Natural killer cell treated with Interleukin-12 subunit alpha and Interleukin-12 subunit beta and Interleukin-15 and Interleukin-18, amount 100 ng/mL, for 72 hours (primary cell): ENCODE measurements around the gene QRFP. TPM values are rescaled to one million over a fixed set of nuclear protein-coding genes. Genes with fewer than 3 reads are reported as not detected.

Experiments used
- ATAC-seq, 2 donors: fragments of 150-1000 bp; cut with Tn5 transposase in 1 of 2; sonication (Bioruptor Pico), chemical (Tn5 transposase) in 1 of 2; 2 replicates each; pipeline ENCODE4 v1.10.0; 2021
- DNase-seq: peaks from one replicate; pipeline ENCODE4 v3.0.0; 2022; ENCODE audit warnings: low spot score
- H3K27ac Mint-ChIP-seq, 2 donors: 1 replicate in 1 of 2; 2 replicates in 1 of 2; pipeline ENCODE4 v1.8.0; 2022; ENCODE audit warnings: mixed read lengths in 2 of 2, mild to moderate bottlenecking in 1 of 2, moderate library complexity in 1 of 2
- H3K27me3 Mint-ChIP-seq, 2 donors: 1 replicate in 1 of 2; 2 replicates in 1 of 2; pipeline ENCODE4 v1.8.0; 2022; ENCODE audit warnings: mixed read lengths in 2 of 2
- H3K36me3 Mint-ChIP-seq: one replicate; pipeline ENCODE4 v1.8.0; 2022; ENCODE audit warnings: mixed read lengths
- H3K4me1 Mint-ChIP-seq, 2 donors: 1 replicate in 1 of 2; 2 replicates in 1 of 2; pipeline ENCODE4 v1.8.0; 2022; ENCODE audit warnings: low read depth in 2 of 2, mixed read lengths in 2 of 2, mild to moderate bottlenecking in 1 of 2
- H3K4me3 Mint-ChIP-seq: one replicate; pipeline ENCODE4 v1.8.0; 2022; ENCODE audit warnings: mixed read lengths
- H3K9me3 Mint-ChIP-seq: 2 replicates; pipeline ENCODE4 v1.8.0; 2022; ENCODE audit warnings: mixed read lengths
- total RNA-seq, 2 donors: library from RNA; stranded (reverse); gene quantifications; one replicate each; pipeline ENCODE4 v1.2.3, GENCODE V29; 2022

Gene QRFP
- total RNA-seq, 2 donors from 2014 or later: not detected

DNA sequence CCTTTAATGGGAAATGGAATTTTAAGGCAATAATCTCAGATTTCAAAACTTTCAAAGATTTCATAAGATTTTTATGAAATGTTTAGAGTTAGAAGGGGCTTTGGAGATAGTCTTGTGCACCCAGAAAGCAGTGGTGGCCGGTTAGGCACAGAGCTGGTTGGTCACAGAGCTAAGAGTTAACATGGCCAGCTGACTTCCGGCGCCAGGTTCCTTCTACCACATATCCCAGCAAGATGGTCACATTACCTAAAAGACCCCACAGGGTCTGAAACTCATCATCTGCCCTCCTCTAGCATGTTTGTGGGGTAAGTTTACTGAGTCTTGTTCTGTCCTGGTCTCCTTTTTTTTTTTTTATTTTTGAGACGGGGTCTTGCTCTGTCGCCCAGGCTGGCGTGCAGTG is 19.3 kb downstream of the QRFP start:
- ATAC-seq (no peak), DNase-seq (no peak)
- Mint-ChIP-seq H3K9me3 (no peaks in the 10 kb centered on the region), H3K36me3 (peaks cover 11% of the 10 kb centered on the region), H3K27me3 (no peaks in the 10 kb centered on the region), H3K27ac (no peak overlapping the region), H3K4me3 (no peak overlapping the region), H3K4me1 (no peaks in the 10 kb centered on the region)

DNA sequence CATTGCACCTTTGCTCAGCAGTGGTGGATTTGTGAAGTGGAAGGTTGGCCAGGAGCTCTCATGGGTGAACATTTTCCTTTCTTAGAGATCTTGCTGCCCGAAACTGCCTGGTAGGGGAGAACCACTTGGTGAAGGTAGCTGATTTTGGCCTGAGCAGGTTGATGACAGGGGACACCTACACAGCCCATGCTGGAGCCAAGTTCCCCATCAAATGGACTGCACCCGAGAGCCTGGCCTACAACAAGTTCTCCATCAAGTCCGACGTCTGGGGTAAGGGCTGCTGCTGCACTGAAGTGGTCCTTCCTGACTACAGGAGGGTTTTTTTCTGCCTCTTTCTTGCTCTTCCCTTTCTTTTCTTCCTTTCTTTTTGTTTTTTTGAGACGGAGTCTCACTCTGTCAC is 21.8 kb downstream of the QRFP start:
- ATAC-seq (no peak), DNase-seq (no peak)
- Mint-ChIP-seq H3K4me1 (peaks cover 0 to 3% of the 10 kb centered on the region in 2 donors), H3K27ac (no peak overlapping the region), H3K27me3 (no peaks in the 10 kb centered on the region), H3K36me3 (peaks cover 11% of the 10 kb centered on the region), H3K9me3 (no peaks in the 10 kb centered on the region), H3K4me3 (no peak overlapping the region)

- Mint-ChIP-seq H3K4me1 (peaks cover 0 to 3% of the 10 kb centered on the region in 2 donors), H3K27me3 (no peaks in the 10 kb centered on the region), H3K27ac (no peak overlapping the region), H3K36me3 (peaks cover 6% of the 10 kb centered on the region), H3K9me3 (no peaks in the 10 kb centered on the region), H3K4me3 (no peak overlapping the region)
- ATAC-seq: no peak
- no peak for DNase-seq
Measured at GRCh38 chr9:130873966-130874365, 22.6 kb downstream of the QRFP start.

- H3K36me3 Mint-ChIP-seq: peaks cover 6% of the 10 kb centered on the region
- ATAC-seq (no peak), DNase-seq (no peak)
- peaks cover 0 to 3% of the 10 kb centered on the region in 2 donors for H3K4me1 Mint-ChIP-seq
- H3K27me3 Mint-ChIP-seq: no peaks in the 10 kb centered on the region
- no peak overlapping the region for H3K4me3 Mint-ChIP-seq
- no peaks in the 10 kb centered on the region for H3K9me3 Mint-ChIP-seq
- H3K27ac Mint-ChIP-seq: no peak overlapping the region
Measured at GRCh38 chr9:130872912-130873503, 23.6 kb downstream of the QRFP start.

- Mint-ChIP-seq H3K27me3 (no peaks in the 10 kb centered on the region), H3K27ac (no peak overlapping the region)
Measured at GRCh38 chr9:130872508-130872907, 24.1 kb downstream of the QRFP start.

DNA sequence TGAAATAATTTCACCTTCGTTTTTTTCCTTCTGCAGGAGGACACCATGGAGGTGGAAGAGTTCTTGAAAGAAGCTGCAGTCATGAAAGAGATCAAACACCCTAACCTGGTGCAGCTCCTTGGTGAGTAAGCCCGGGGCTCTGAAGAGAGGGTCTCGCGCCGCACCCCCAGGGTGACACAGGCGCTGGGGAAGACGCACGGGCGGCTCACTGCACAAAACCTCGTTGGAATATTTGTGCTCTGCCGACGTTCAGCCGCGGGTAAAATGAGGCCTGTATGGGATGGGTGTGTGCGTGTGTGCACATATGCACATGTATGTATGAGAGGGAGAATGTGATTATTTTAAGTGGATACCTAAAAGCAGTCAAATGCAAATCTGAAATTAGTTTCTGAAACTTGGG is 24.5 kb downstream of the QRFP start:
- Mint-ChIP-seq H3K27ac (no peak overlapping the region), H3K4me1 (peaks cover 0 to 3% of the 10 kb centered on the region in 2 donors), H3K36me3 (peaks cover 6% of the 10 kb centered on the region), H3K4me3 (no peak overlapping the region), H3K9me3 (no peaks in the 10 kb centered on the region), H3K27me3 (no peaks in the 10 kb centered on the region)
- ATAC-seq: no peak
- DNase-seq: no peak

More at GRCh38 chr9:130872508-130872907, 24.1 kb downstream of the QRFP start:
- DNase-seq (no peak), ATAC-seq (no peak)
- Mint-ChIP-seq H3K4me3 (no peak overlapping the region), H3K36me3 (peaks cover 6% of the 10 kb centered on the region), H3K4me1 (peaks cover 0 to 3% of the 10 kb centered on the region in 2 donors), H3K9me3 (no peaks in the 10 kb centered on the region)

DNA sequence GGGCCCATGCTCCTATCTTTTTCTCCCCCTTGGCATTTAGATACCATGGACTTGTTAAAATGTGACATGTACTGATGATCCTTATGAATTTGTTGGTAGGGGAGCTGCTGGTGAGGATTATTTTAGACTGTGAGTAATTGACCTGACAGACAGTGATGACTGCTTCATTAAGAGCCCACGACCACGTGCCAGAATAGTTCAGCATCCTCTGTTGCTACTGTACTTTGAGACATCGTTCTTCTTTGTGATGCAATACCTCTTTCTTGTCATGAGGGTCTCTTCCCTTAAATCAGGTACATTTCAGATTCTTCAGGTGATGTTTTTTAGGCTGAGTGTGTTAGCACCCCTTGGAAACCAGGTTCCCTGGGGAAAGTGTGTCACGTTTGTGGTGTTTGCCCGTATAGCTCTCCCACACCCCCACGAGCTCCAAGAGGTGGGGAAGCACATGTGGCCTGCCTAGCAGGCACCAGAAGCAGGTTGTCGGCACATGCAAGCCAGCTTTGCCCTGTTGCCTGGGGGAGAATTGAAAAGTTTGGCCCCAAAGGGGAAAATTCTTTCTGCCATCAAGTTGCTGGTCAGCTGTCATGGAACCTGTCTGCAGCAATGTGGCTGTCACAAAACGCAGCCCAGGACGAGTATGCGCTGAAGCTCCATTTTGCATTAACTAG is 25.1 kb downstream of the QRFP start:
- DNase-seq: no peak
- peaks cover 6% of the 10 kb centered on the region for H3K36me3 Mint-ChIP-seq
- ATAC-seq: peak in 1 of 2 donors; percentile 52
- H3K4me3 Mint-ChIP-seq: no peak overlapping the region
- H3K9me3 Mint-ChIP-seq: no peaks in the 10 kb centered on the region
- no peaks in the 10 kb centered on the region for H3K27me3 Mint-ChIP-seq
- H3K4me1 Mint-ChIP-seq: peaks cover 0 to 4% of the 10 kb centered on the region in 2 donors
- H3K27ac Mint-ChIP-seq: no peak overlapping the region

DNA sequence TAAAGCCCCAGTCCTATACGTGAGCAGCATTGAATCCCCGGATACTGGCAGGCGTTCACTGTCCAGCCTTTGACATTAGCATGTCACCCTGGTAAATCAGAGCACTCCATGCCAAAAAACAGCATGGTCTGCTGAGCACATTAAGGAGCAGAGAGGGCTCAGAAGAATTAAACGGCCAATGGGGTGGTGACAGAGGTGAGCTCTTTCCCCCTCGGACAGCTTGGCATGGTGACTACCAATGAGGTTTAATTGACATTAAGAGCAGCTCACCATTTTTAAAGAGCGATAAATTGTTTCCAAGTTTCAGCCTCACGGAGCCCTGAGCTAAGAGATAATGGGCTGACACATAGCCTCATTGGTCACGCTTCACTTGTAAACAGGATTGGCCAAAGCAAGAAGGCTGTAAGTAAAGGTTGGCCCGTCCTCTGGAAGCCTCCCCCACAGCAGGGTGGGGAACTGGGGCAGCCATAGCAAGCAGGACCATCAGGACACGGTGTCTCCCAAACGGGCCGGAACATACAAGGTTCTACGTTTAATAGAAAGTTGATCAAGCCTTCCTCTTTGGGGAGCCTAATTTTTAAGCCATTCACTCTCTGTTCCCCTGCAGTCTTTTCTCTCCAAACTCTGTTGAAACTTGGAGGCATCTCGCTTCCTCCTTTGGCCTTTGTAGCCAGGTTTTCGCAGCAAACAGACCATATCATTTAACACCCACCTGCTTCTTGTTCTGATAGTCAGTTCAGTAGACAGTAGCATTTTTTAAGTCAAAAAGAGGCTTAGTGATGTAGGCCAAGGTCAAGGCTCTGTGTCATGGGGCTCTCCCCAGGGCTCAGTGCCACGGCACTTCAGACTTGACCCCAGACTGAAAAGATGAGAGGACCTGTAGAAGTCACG is 25.9 kb downstream of the QRFP start:
- no peak overlapping the region for H3K4me3 Mint-ChIP-seq
- H3K9me3 Mint-ChIP-seq: no peaks in the 10 kb centered on the region
- peaks cover 6% of the 10 kb centered on the region for H3K36me3 Mint-ChIP-seq
- no peaks in the 10 kb centered on the region for H3K27me3 Mint-ChIP-seq
- no peak overlapping the region for H3K27ac Mint-ChIP-seq
- ATAC-seq (peak in 1 of 2 donors; percentile 38), DNase-seq (no peak)
- peaks cover 0 to 7% of the 10 kb centered on the region in 2 donors for H3K4me1 Mint-ChIP-seq

- no peak overlapping the region for H3K27ac Mint-ChIP-seq
- peaks cover 0 to 7% of the 10 kb centered on the region in 2 donors for H3K4me1 Mint-ChIP-seq
- no peaks in the 10 kb centered on the region for H3K27me3 Mint-ChIP-seq
- ATAC-seq (no peak), DNase-seq (no peak)
- H3K36me3 Mint-ChIP-seq: peaks cover 6% of the 10 kb centered on the region
- H3K9me3 Mint-ChIP-seq: no peaks in the 10 kb centered on the region
- no peak overlapping the region for H3K4me3 Mint-ChIP-seq
Measured at GRCh38 chr9:130869250-130869649, 27.4 kb downstream of the QRFP start.

- no peak overlapping the region for H3K4me3 Mint-ChIP-seq
- ATAC-seq: no peak
- peaks cover under 1% of the 10 kb centered on the region for H3K36me3 Mint-ChIP-seq
- H3K9me3 Mint-ChIP-seq: no peaks in the 10 kb centered on the region
- H3K27me3 Mint-ChIP-seq: no peaks in the 10 kb centered on the region
- DNase-seq: no peak
- H3K27ac Mint-ChIP-seq: no peak overlapping the region
- peaks cover 0 to 7% of the 10 kb centered on the region in 2 donors for H3K4me1 Mint-ChIP-seq
Measured at GRCh38 chr9:130868230-130868629, 28.4 kb downstream of the QRFP start.

- Mint-ChIP-seq H3K36me3 (no peaks in the 10 kb centered on the region), H3K9me3 (no peaks in the 10 kb centered on the region)
Measured at GRCh38 chr9:130867556-130867955, 29.1 kb downstream of the QRFP start.

GRCh38 chr9:130866474-130866965 is 30.1 kb downstream of the QRFP start:
- no peaks in the 10 kb centered on the region for H3K27me3 Mint-ChIP-seq
- H3K27ac Mint-ChIP-seq: no peak overlapping the region
- peaks cover 0 to 7% of the 10 kb centered on the region in 2 donors for H3K4me1 Mint-ChIP-seq
- H3K9me3 Mint-ChIP-seq: no peaks in the 10 kb centered on the region
- H3K36me3 Mint-ChIP-seq: no peaks in the 10 kb centered on the region
- peak in 1 of 2 donors; percentile 56 for ATAC-seq
- H3K4me3 Mint-ChIP-seq: no peak overlapping the region
- no peak for DNase-seq

More at GRCh38 chr9:130867556-130867955, 29.1 kb downstream of the QRFP start:
- Mint-ChIP-seq H3K27ac (no peak overlapping the region), H3K27me3 (no peaks in the 10 kb centered on the region), H3K4me1 (peaks cover 0 to 7% of the 10 kb centered on the region in 2 donors), H3K4me3 (no peak overlapping the region)
- ATAC-seq (no peak), DNase-seq (no peak)

DNA sequence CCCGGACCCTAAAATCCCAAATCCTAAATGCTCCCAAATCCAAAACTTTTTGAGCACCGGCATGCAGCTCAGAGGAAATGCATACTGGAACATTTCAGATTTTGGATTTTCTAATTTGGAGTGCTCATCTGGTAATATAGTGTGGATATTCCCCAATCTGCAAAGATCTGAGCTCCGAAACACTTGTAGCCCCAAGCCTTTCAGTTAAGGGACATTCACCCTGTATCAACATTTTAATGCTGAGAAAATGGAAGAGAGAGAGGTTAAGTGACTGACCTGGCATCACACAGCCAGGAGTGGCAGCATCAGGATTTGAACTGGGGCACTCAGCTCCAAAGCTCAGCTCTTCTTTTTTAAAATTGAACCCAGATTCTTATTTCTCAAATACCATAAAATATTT is 30.7 kb downstream of the QRFP start:
- no peaks in the 10 kb centered on the region for H3K27me3 Mint-ChIP-seq
- no peaks in the 10 kb centered on the region for H3K36me3 Mint-ChIP-seq
- no peak for ATAC-seq
- no peak for DNase-seq
- H3K27ac Mint-ChIP-seq: no peak overlapping the region
- no peak overlapping the region for H3K4me3 Mint-ChIP-seq
- no peaks in the 10 kb centered on the region for H3K9me3 Mint-ChIP-seq
- H3K4me1 Mint-ChIP-seq: peaks cover 0 to 4% of the 10 kb centered on the region in 2 donors

- DNase-seq (no peak), ATAC-seq (no peak)
- H3K4me3 Mint-ChIP-seq: no peak overlapping the region
- no peaks in the 10 kb centered on the region for H3K27me3 Mint-ChIP-seq
- H3K9me3 Mint-ChIP-seq: no peaks in the 10 kb centered on the region
- peaks cover 0 to 4% of the 10 kb centered on the region in 2 donors for H3K4me1 Mint-ChIP-seq
- H3K36me3 Mint-ChIP-seq: no peaks in the 10 kb centered on the region
- H3K27ac Mint-ChIP-seq: no peak overlapping the region
Measured at GRCh38 chr9:130864541-130864940, 32.1 kb downstream of the QRFP start.
